Globus pallidus (tissue), 1 donor: ENCODE measurements around the gene MRPL3.

Experiments used
- DNase-seq: peaks from one replicate; pipeline ENCODE4 v3.0.0-alpha.2; 2015; ENCODE audit warnings: low spot score

MRPL3 gene

DNA sequence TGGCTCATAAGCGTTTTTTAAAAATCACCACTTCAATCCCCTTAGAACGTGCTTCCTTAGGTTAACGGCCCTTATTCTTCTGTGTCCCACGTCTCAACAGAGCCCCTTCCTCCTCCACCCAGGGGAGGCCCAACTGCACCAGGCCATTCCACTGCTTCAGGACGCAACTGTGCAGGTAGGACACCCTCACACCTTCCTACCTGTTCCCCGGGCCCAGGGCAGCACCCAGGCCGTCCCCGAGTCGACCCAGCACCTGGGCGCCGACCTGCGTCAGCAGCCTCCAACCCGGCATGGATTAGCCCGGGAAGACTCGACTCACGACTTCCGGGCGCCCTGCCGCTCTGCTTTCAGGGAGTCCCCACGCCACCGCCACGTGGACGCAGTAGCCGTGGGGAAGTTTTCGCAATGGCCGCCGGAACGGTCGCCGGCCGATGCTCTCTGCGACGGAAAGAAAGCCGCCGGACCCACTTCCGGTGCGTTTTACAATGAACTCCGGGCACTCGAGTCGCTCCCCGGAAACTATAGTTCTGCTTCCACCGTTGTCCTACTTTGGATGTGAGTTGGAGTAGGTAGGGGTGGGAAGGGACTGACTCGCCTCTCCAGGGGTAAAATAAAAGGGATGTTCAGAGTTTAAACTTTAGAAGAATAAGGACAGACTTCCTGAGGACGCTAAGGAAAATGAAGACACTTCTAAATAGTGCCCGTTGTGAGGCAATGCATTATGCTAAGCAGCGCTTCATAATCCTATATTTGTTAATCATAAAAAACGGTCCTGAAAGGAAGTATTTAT, at the start of gene MRPL3:
MRPL3 (minus strand) TSS at position 442 of the 790 bp plus-strand sequence; CDS start at position 292, 150 bp downstream.
- DNase-seq, result peak; percentile 83

DNA sequence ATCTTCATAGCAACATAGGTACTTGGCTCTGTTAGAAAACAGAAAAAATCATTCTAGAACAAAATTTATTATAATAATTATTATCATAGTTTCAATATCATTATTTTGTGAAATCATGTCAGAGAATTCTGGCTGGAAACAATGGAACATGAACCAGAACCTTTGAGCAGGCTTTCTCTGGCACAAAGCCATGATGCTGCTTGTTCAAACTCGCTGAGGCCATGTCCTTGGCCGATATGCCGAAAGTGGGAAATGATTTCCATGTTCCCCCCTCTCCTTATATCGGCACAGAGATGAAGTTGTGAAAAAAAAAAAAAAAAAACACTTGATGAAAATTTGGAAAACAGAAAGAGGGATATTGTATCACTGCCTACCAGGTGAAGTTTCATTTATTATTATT, 49.0 kb upstream of the MRPL3 start:
- DNase-seq, result no peak

- no peak for DNase-seq
Measured at GRCh38 chr3:131550562-131551465, 48.0 kb upstream of the MRPL3 start.

GRCh38 chr3:131549340-131549739, 46.6 kb upstream of the MRPL3 start:
- DNase-seq, result no peak

DNA sequence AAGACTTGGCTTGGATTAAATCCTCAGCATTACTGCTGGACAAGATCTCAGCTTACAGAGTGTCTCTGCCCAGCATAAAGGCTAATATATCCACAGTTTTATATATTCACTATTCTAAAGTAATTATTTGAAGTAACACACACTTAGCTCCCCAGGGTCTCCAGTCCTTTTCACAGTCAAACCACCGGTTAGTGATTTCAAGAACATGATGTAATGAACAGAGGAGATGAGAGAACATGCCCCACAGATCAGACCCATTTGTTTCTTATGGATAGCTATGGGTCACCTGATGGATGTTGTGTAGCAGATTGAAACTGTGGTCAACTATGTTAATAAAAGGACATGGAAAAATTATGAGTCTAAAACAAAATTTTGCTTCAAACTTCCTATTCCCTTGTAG, 44.8 kb upstream of the MRPL3 start:
- no peak for DNase-seq

DNA sequence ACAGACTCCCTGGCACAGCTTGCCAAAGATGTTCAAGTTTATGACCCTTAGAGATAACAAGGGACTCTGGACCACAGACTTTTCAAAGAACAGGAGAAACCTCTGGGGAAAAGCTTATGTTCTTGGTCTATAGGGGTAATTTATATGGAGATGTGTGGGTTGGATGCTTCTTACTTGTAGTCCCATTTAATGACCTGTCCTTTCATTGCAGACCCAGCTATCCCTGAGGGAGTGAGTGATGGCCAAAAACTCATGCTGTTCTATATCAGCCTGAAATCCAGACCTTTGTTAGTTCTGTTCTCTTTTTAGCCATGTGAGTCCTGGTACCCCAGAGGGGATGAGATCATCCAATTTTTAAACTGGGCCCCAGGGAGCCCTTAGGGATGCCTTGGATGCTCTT, 43.7 kb upstream of the MRPL3 start:
- DNase-seq, result no peak

GRCh38 chr3:131544557-131544956, 41.8 kb upstream of the MRPL3 start:
- DNase-seq, result no peak

GRCh38 chr3:131543714-131544113, 40.9 kb upstream of the MRPL3 start:
- DNase-seq, result peak; percentile 2

DNA sequence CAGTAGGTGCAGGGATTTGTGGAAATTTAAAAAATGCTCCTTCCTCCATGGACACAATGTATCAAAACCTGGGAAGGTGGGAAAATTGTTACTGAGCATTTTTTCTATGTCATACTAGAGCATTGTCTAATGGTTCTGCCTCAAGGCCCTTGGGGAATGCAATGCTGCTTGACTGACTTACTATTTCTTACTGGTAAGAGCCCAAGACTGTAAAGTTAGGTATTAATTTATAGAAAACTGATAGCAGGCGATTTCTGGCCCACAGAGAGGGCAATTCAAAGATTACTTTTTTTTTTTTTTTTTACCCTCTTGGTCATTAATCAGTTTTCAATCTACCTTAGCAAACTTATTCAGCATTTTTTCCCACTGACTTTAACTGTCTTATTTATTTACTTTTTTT, 38.5 kb upstream of the MRPL3 start:
- DNase-seq, result no peak

DNA sequence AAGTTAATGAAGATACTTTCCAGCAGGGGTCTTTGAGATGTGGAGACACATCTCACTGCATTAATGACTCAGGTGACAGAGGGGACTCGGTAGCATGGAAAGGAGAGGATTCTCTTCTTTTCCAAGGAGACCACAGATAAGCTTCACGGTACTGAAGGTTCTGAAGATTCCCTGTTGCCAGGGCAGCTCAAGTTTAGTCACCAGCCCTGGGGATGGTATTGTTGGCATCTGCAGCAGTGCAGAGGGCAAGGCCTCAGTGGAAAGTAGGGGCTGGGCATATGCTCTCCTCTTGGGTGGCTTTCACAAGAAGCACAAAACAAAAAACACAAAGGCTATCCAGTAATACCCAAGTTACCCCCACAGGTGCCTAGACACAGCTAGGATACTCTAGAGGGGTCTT, 38.0 kb upstream of the MRPL3 start:
- DNase-seq, result no peak

- no peak for DNase-seq
Measured at GRCh38 chr3:131540143-131540542, 37.4 kb upstream of the MRPL3 start.

- no peak for DNase-seq
Measured at GRCh38 chr3:131538968-131539367, 36.2 kb upstream of the MRPL3 start.

GRCh38 chr3:131537531-131537930, 34.8 kb upstream of the MRPL3 start:
- DNase-seq, result no peak

DNA sequence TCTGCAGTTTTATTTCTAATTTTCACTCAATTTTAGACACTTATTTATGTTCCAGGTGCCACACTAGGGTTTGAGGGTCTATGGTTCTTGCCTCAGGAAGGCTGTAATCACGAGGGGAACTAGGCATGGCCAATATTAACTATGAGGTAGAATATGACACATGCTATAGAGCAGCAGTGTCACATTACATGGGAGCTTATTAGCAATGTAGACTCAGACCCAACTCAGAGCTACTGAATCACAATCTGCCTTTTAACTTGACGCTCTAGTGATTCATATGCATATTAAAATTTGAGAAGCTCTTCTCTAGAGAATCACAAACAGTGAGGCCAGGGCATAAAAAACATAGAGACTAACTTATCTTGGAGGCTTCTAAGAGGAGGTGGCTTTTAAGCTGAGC, 32.8 kb upstream of the MRPL3 start:
- no peak for DNase-seq

GRCh38 chr3:131535131-131535530, 32.4 kb upstream of the MRPL3 start:
- no peak for DNase-seq

DNA sequence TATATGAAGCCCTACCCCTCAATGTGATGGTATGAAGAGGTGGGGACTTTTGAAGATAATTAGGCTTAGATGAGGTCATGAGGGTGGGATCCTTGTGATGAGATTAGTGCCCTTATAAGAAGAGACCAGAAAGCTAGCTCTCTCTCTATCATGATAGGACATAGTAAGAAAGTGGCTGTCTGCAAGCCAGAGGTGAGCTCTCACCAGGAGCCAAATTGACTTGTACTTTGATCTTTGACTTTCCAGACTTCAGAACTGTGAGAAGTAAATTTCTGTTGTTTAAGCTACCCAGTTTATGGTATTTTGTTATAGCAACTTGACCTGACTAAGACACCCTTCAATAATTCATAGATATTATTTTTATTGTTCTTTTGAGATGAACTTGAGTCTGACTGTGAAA, 29.9 kb upstream of the MRPL3 start:
- no peak for DNase-seq

DNA sequence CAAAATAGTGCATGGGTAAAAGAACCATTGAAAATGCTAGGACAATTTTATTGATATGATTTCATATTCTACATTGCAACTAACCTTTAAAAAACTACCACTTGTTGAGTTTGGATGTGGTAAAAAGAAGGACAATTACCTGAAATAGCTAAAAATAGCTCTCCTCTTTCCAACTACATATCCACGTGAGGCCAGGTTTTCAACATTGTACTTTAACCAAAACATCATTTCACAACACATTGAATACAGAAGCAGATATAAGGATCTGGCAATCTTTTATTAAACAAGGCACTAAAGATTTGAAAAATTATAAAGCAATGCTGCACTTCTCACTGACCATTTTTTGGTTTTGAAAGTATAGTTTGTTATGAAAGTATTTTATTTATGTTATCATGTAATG, 28.1 kb upstream of the MRPL3 start:
- DNase-seq, result no peak

- DNase-seq, result no peak
Measured at GRCh38 chr3:131530388-131530787, 27.6 kb upstream of the MRPL3 start.

- DNase-seq, result no peak
Measured at GRCh38 chr3:131526801-131527347, 24.1 kb upstream of the MRPL3 start.

GRCh38 chr3:131518680-131519079, 15.9 kb upstream of the MRPL3 start:
- DNase-seq, result no peak

DNA sequence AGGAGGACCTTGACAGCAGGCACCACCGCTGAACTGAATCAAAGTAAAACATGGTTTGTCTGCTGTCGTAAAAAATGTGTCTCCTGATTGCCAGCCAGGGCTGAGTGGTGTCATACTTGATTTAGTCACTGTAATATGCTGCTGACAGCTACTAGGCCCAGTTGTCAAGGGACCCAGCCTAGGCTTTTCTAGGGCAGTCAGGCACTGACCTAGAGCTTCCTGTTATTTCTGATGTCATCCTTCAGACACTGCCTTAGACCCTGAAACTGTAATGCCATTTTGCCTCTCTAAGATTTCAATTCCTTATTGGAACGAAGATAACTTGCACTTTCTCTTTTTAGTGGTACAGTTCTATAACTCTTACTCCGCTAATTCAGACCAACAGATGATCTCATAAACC, 2.6 kb upstream of the MRPL3 start:
- DNase-seq, result no peak

GRCh38 chr3:131503320-131503635, 507 bp upstream of the MRPL3 start:
- no peak for DNase-seq

- no peak for DNase-seq
Measured at GRCh38 chr3:131501949-131502348, 822 bp downstream of the MRPL3 start.
